ENCODE results near the gene USP47. TPM values are rescaled to one million over a fixed set of nuclear protein-coding genes. Genes with fewer than 3 reads are reported as not detected.

Gene USP47, protein sequence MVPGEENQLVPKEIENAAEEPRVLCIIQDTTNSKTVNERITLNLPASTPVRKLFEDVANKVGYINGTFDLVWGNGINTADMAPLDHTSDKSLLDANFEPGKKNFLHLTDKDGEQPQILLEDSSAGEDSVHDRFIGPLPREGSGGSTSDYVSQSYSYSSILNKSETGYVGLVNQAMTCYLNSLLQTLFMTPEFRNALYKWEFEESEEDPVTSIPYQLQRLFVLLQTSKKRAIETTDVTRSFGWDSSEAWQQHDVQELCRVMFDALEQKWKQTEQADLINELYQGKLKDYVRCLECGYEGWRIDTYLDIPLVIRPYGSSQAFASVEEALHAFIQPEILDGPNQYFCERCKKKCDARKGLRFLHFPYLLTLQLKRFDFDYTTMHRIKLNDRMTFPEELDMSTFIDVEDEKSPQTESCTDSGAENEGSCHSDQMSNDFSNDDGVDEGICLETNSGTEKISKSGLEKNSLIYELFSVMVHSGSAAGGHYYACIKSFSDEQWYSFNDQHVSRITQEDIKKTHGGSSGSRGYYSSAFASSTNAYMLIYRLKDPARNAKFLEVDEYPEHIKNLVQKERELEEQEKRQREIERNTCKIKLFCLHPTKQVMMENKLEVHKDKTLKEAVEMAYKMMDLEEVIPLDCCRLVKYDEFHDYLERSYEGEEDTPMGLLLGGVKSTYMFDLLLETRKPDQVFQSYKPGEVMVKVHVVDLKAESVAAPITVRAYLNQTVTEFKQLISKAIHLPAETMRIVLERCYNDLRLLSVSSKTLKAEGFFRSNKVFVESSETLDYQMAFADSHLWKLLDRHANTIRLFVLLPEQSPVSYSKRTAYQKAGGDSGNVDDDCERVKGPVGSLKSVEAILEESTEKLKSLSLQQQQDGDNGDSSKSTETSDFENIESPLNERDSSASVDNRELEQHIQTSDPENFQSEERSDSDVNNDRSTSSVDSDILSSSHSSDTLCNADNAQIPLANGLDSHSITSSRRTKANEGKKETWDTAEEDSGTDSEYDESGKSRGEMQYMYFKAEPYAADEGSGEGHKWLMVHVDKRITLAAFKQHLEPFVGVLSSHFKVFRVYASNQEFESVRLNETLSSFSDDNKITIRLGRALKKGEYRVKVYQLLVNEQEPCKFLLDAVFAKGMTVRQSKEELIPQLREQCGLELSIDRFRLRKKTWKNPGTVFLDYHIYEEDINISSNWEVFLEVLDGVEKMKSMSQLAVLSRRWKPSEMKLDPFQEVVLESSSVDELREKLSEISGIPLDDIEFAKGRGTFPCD (N-terminal part only)
- polyA plus RNA-seq, result 89.6 and 92.6 TPM in 2 replicates
- 213 and 248 TPM in 2 replicates for polyA minus RNA-seq

DNA sequence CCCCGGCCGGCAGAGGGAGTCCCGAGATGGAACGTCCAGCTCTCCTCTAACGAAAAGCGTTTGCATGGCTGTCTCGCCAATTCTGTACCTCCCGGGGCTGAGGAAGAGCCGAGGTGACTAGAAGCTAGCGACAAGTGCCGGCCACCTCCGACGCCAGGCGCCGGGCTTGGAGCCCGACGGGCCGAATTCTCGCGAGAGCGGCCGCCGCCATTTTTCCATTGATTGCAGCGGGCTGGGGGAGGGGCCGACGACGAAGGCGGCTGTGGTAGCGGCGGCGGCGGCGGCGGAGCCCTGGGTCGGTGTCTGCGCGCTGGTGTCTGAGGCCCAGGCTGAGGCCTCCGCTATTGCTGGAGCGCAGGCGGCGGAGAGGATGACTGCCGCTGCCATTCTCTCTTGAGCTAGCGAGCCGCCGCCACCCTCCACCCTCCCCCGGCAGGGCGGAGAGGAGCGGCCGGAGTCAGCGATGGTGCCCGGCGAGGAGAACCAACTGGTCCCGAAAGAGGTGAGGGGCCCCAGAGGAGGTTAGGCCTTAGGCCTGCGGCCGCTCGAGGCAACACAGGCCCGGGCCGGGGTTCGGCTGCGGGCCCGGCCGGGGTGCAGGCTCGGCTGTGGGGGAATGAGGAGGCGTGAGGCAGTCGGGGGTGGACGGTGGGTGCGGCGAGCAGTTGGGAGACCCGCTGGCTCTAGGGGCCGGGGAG is at the start of gene USP47:
Gene USP47, plus strand, starts transcription at position 250 of the 698 bp plus-strand sequence. Its CDS starts 214 bp downstream, at position 464.
- no peak for TF ChIP-seq MXI1 (conservative IDR thresholded peaks at IDR 0.05; ENCODE audit: poor library complexity, severe bottlenecking)
- peak; percentile 31 for TF ChIP-seq RAD21 (conservative IDR thresholded peaks at IDR 0.05)
- peak; percentile 41 for TF ChIP-seq EP300 (conservative IDR thresholded peaks at IDR 0.05; ENCODE audit: poor library complexity, severe bottlenecking)
- peak; percentile 95 for TF ChIP-seq POLR2AphosphoS5 (IDR thresholded peaks at IDR 0.05)
- TF ChIP-seq, protein P1, sequence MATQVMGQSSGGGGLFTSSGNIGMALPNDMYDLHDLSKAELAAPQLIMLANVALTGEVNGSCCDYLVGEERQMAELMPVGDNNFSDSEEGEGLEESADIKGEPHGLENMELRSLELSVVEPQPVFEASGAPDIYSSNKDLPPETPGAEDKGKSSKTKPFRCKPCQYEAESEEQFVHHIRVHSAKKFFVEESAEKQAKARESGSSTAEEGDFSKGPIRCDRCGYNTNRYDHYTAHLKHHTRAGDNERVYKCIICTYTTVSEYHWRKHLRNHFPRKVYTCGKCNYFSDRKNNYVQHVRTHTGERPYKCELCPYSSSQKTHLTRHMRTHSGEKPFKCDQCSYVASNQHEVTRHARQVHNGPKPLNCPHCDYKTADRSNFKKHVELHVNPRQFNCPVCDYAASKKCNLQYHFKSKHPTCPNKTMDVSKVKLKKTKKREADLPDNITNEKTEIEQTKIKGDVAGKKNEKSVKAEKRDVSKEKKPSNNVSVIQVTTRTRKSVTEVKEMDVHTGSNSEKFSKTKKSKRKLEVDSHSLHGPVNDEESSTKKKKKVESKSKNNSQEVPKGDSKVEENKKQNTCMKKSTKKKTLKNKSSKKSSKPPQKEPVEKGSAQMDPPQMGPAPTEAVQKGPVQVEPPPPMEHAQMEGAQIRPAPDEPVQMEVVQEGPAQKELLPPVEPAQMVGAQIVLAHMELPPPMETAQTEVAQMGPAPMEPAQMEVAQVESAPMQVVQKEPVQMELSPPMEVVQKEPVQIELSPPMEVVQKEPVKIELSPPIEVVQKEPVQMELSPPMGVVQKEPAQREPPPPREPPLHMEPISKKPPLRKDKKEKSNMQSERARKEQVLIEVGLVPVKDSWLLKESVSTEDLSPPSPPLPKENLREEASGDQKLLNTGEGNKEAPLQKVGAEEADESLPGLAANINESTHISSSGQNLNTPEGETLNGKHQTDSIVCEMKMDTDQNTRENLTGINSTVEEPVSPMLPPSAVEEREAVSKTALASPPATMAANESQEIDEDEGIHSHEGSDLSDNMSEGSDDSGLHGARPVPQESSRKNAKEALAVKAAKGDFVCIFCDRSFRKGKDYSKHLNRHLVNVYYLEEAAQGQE (IDR thresholded peaks at IDR 0.05; ENCODE audit: borderline replicate concordance), result peak; percentile 70
- peak; percentile 81 for TF ChIP-seq TAF1 (IDR thresholded peaks at IDR 0.05; ENCODE audit: low read depth)
- TF ChIP-seq EZH2 (IDR thresholded peaks at IDR 0.05; ENCODE audit: borderline replicate concordance, insufficient read depth, low read length, poor library complexity, severe bottlenecking), result no peak
- TF ChIP-seq, protein P2, sequence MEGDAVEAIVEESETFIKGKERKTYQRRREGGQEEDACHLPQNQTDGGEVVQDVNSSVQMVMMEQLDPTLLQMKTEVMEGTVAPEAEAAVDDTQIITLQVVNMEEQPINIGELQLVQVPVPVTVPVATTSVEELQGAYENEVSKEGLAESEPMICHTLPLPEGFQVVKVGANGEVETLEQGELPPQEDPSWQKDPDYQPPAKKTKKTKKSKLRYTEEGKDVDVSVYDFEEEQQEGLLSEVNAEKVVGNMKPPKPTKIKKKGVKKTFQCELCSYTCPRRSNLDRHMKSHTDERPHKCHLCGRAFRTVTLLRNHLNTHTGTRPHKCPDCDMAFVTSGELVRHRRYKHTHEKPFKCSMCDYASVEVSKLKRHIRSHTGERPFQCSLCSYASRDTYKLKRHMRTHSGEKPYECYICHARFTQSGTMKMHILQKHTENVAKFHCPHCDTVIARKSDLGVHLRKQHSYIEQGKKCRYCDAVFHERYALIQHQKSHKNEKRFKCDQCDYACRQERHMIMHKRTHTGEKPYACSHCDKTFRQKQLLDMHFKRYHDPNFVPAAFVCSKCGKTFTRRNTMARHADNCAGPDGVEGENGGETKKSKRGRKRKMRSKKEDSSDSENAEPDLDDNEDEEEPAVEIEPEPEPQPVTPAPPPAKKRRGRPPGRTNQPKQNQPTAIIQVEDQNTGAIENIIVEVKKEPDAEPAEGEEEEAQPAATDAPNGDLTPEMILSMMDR (IDR thresholded peaks at IDR 0.05; ENCODE audit: poor library complexity, severe bottlenecking), result peak; percentile 71
- Histone ChIP-seq H3K79me2 (replicated peaks; ENCODE audit: insufficient read depth, low read length) (peaks cover 48% of the 10 kb centered on the region), H3K27me3 (ENCODE audit: insufficient read depth, low read depth, low read length) (no peaks in the 10 kb centered on the region)

More for the DNA sequence above, at the start of gene USP47:
- Histone ChIP-seq H3K27ac (ENCODE audit: low read length) (peak within 1 kb of the TSS; percentile 96), H3K4me2 (ENCODE audit: low read length) (peak within 1 kb of the TSS; percentile 74), H3K9me3 (ENCODE audit: low read length) (no peaks in the 10 kb centered on the region), H3K4me3 (ENCODE audit: low read length) (peak within 1 kb of the TSS; percentile 85), H3F3A (ENCODE audit: insufficient read depth, low read length, poor library complexity, severe bottlenecking) (peaks cover 3% of the 10 kb centered on the region), H3K9ac (ENCODE audit: low read length) (peak within 1 kb of the TSS; percentile 97), H3K36me3 (ENCODE audit: insufficient read depth, low read length) (no peaks in the 10 kb centered on the region), H2AFZ (ENCODE audit: low read depth, low read length) (peak within 1 kb of the TSS; percentile 94), H3K9me2 (ENCODE audit: insufficient read depth, low read length) (no peaks in the 10 kb centered on the region), H4K20me1 (ENCODE audit: insufficient read depth) (no peaks in the 10 kb centered on the region)
